ENCODE data around the gene TCFL5.

- TF ChIP-seq CTCF (IDR thresholded peaks at IDR 0.05; ENCODE audit: low read depth, low read length) (no peak), EZH2phosphoT487 (IDR thresholded peaks at IDR 0.05; ENCODE audit: low read depth) (no peak)
Measured at GRCh38 chr20:62812181-62812906, 49.3 kb downstream of the TCFL5 start.

Data from OCI-LY3 (cell line).